ENCODE measurements around the gene HDAC4. TPM values are rescaled to one million over a fixed set of nuclear protein-coding genes. Genes with fewer than 3 reads are reported as not detected.

HDAC4 gene
- total RNA-seq, 1 experiment from 2014 or later, result 11.3 TPM

DNA sequence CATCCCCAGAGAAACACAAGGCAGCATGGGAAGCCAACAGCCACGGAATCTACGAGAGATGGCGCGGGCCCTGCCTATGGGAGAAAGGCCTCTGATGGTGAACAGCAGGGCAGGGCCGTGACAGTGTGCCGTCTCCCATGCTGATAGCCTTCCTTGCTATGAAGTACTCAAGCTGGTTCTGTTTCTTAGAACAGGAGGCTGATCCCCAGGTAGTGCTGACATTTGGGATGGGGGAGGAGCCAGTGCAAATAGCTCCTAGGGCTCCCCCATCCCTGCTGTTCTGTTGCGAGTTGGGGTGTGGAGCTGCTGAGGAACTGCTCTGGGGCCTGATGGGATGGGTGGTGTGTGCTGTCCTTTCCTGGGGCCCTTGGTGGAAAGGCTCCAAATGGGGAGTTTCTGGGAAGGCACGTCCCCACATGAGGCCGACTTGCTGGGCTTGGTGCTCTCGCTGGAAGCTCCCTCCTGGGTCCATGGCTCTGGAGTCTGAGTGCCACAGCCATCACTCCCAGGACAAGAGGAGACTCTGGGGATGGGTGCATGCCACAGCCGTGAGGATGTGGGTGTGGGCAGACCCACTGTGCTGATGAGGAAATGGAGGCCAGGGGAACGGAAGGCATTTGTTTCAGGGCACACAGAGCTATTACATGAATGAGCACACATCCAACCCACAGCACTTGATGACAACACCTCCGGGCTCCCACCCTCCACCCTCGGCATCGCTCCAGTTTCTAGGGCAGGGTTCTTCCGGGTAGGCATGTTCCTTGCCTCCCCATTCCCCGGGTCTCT lies 246.8 kb downstream of the HDAC4 start:
- H3K36me3 ChIP-seq, result no peaks in the 10 kb centered on the region
- H3K27ac ChIP-seq, result no peak overlapping the region
- DNase-seq, result no peak
- no peaks in the 10 kb centered on the region for H3K27me3 ChIP-seq
- H3K4me3 ChIP-seq, result no peak overlapping the region
- H3K9me3 ChIP-seq (replicated peaks), result no peaks in the 10 kb centered on the region
- H3K4me1 ChIP-seq, result no peaks in the 10 kb centered on the region

GRCh38 chr2:239152916-239153305 lies 247.9 kb downstream of the HDAC4 start:
- H3K27ac ChIP-seq, result no peak overlapping the region
- H3K9me3 ChIP-seq (replicated peaks), result no peaks in the 10 kb centered on the region
- no peaks in the 10 kb centered on the region for H3K27me3 ChIP-seq
- H3K4me1 ChIP-seq, result no peaks in the 10 kb centered on the region
- H3K36me3 ChIP-seq, result no peaks in the 10 kb centered on the region
- DNase-seq, result no peak
- H3K4me3 ChIP-seq, result no peak overlapping the region

DNA sequence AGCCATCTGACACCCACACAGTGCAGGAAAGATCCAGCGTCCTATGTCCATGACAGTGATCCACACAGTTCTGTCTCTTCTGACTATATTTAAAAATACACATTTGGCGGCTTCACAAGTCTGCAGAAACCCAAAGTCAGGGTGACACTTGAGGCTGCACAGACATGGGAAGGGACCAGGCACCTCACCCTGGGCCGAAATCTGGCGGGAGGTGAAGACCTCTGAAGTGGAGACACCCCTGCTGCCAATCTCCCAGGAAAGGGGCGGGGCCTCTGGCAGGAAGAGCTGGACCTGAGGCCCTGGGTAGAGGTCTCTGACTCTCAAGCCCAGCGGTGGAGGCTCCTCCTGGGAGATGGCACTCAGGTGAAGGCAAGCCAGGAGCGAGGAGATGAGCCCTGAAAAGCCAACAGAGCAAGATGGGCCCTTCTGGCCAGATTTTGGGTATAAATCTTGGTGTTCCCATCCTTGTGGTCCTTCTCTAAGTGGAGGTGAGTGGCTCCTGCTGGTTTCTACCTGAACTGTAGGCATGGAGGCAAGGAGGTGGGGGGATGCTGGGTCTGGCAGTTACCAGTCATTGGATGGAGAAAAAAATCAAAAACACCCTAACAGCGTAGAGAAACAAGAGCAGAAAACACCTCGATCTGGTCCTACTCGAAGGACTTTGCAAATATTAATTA lies 248.4 kb downstream of the HDAC4 start:
- Histone ChIP-seq H3K4me3 (no peak overlapping the region), H3K36me3 (no peaks in the 10 kb centered on the region), H3K4me1 (no peaks in the 10 kb centered on the region), H3K27ac (no peak overlapping the region), H3K9me3 (replicated peaks) (no peaks in the 10 kb centered on the region), H3K27me3 (no peaks in the 10 kb centered on the region)
- DNase-seq, result no peak

GRCh38 chr2:239151201-239152131 lies 249.4 kb downstream of the HDAC4 start:
- Histone ChIP-seq H3K27ac (no peak overlapping the region), H3K4me3 (no peak overlapping the region), H3K27me3 (no peaks in the 10 kb centered on the region), H3K36me3 (no peaks in the 10 kb centered on the region), H3K4me1 (no peaks in the 10 kb centered on the region), H3K9me3 (replicated peaks) (no peaks in the 10 kb centered on the region)
- DNase-seq, result no peak

DNA sequence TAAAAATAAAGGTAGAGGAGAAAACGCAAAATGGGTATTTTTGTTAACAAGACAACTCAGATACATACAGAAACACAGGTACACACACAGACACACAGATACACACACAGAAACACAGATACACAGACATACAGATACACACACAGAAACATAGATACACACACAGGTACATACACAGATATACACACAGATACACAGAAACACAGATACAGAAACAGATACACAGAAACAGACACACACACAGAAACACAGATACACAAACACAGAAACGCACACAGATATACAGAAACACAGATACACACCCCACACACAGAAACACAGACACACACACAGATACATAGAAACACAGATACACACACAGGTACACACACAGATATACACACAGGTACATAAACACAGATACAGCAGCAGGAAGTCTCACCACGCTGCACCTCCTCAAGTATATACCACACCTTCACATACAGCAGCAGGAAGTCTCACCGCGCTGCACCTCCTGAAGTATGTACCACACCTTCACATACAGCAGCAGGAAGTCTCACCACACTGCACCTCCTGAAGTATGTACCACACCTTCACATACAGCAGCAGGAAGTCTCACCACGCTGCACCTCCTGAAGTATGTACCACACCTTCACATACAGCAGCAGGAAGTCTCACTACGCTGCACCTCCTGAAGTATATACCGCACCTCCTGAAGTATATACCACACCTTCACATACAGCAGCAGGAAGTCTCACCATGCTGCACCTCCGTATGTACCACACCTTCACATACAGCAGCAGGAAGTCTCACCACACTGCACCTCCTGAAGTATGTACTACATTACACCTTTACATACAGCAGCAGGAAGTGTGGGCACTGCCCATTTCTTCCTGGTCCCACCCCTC lies 250.5 kb downstream of the HDAC4 start:
- no peaks in the 10 kb centered on the region for H3K36me3 ChIP-seq
- no peak for DNase-seq

DNA sequence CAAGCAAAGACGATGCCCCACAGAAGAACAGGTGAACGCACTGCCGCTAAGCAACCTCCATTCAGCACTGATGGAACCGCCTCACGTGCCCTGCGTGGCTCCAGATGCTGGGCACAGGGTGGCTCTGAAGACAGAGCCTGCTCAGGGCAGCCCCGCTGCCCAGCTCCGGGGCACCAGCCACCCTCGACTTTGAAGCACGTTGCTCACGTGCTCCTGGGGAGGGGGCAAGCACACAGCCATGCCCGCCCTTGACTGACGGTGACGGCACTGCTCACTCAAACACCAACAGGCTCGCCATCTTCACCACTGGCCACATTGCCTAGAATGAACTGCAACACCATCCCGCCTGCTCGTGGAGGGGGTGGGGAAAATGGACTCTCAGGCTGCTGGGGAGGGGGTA lies 251.3 kb downstream of the HDAC4 start:
- no peak for DNase-seq

More for the DNA sequence above, 250.5 kb downstream of the HDAC4 start:
- Histone ChIP-seq H3K4me1 (no peaks in the 10 kb centered on the region), H3K9me3 (replicated peaks) (no peaks in the 10 kb centered on the region), H3K4me3 (no peak overlapping the region), H3K27me3 (no peaks in the 10 kb centered on the region), H3K27ac (no peak overlapping the region)

GRCh38 chr2:239148495-239149200 lies 252.2 kb downstream of the HDAC4 start:
- no peaks in the 10 kb centered on the region for H3K36me3 ChIP-seq
- H3K9me3 ChIP-seq (replicated peaks), result no peaks in the 10 kb centered on the region
- no peaks in the 10 kb centered on the region for H3K4me1 ChIP-seq
- DNase-seq, result no peak
- no peak overlapping the region for H3K27ac ChIP-seq
- H3K27me3 ChIP-seq, result no peaks in the 10 kb centered on the region
- H3K4me3 ChIP-seq, result no peak overlapping the region

More for the DNA sequence above, 251.3 kb downstream of the HDAC4 start:
- H3K4me3 ChIP-seq, result no peak overlapping the region
- no peak overlapping the region for H3K27ac ChIP-seq
- H3K36me3 ChIP-seq, result no peaks in the 10 kb centered on the region
- H3K27me3 ChIP-seq, result no peaks in the 10 kb centered on the region
- no peaks in the 10 kb centered on the region for H3K9me3 ChIP-seq (replicated peaks)
- no peaks in the 10 kb centered on the region for H3K4me1 ChIP-seq

DNA sequence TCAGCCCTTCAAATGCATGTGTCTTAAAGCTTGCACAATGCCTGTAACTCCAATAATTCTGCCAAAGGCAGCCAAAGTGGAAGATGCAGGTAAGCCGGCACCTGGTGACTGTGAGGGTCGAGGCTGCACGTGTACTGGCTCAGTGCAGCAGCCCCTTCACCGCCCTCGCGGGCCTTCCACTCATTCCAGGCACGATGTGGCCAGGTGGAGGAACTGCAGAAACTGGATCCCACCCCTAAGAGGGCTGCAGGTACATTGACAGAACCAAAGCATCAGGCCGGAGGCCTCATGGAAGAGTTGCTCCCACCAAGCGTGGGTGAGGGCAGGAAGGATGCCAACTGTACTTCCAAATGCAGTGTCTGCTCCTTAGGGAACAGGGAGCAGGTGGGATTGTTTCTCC lies 253.4 kb downstream of the HDAC4 start:
- Histone ChIP-seq H3K36me3 (no peaks in the 10 kb centered on the region), H3K27me3 (no peaks in the 10 kb centered on the region)

GRCh38 chr2:239146741-239147181 lies 254.1 kb downstream of the HDAC4 start:
- Histone ChIP-seq H3K36me3 (no peaks in the 10 kb centered on the region), H3K27me3 (no peaks in the 10 kb centered on the region), H3K27ac (no peak overlapping the region), H3K4me1 (no peaks in the 10 kb centered on the region), H3K4me3 (no peak overlapping the region), H3K9me3 (replicated peaks) (no peaks in the 10 kb centered on the region)
- no peak for DNase-seq

More for the DNA sequence above, 253.4 kb downstream of the HDAC4 start:
- DNase-seq, result no peak
- H3K9me3 ChIP-seq (replicated peaks), result no peaks in the 10 kb centered on the region
- no peak overlapping the region for H3K27ac ChIP-seq
- no peaks in the 10 kb centered on the region for H3K4me1 ChIP-seq
- H3K4me3 ChIP-seq, result no peak overlapping the region

- Histone ChIP-seq H3K9me3 (replicated peaks) (no peaks in the 10 kb centered on the region), H3K4me1 (no peaks in the 10 kb centered on the region), H3K27me3 (no peaks in the 10 kb centered on the region), H3K27ac (no peak overlapping the region), H3K4me3 (no peak overlapping the region), H3K36me3 (no peaks in the 10 kb centered on the region)
- DNase-seq, result no peak
Measured at GRCh38 chr2:239146011-239146641, 254.7 kb downstream of the HDAC4 start.

DNA sequence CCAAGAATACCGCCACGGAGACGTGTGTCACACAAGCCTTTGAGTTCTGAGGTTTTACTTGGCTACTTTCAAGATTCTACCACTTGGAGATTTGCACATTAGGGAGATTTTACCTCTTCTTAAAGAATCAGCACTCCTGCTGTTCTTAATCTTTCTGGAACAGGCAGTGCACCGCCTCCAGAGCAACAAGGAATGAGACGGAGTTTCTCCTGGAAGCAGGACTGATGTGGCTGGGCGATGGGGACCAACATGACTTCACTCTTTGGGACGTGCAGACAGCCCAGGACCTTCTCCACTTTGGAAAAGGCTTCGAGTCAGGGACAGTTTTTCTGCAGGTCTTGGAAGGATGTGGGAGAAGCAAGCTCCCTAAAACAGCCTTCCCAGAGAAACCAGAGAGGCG lies 255.2 kb downstream of the HDAC4 start:
- Histone ChIP-seq H3K27ac (no peak overlapping the region), H3K9me3 (replicated peaks) (no peaks in the 10 kb centered on the region), H3K36me3 (no peaks in the 10 kb centered on the region), H3K4me1 (no peaks in the 10 kb centered on the region), H3K4me3 (no peak overlapping the region), H3K27me3 (no peaks in the 10 kb centered on the region)
- DNase-seq, result no peak

- H3K36me3 ChIP-seq, result no peaks in the 10 kb centered on the region
Measured at GRCh38 chr2:239145106-239145505, 255.7 kb downstream of the HDAC4 start.

GRCh38 chr2:239144713-239144999 lies 256.2 kb downstream of the HDAC4 start:
- Histone ChIP-seq H3K4me3 (no peak overlapping the region), H3K27me3 (no peaks in the 10 kb centered on the region), H3K4me1 (no peaks in the 10 kb centered on the region), H3K27ac (no peak overlapping the region), H3K9me3 (replicated peaks) (no peaks in the 10 kb centered on the region), H3K36me3 (no peaks in the 10 kb centered on the region)
- no peak for DNase-seq

More at GRCh38 chr2:239145106-239145505, 255.7 kb downstream of the HDAC4 start:
- no peak for DNase-seq
- Histone ChIP-seq H3K9me3 (replicated peaks) (no peaks in the 10 kb centered on the region), H3K4me3 (no peak overlapping the region), H3K27ac (no peak overlapping the region), H3K27me3 (no peaks in the 10 kb centered on the region), H3K4me1 (no peaks in the 10 kb centered on the region)

Data from SJCRH30 (cell line).